ENCODE results near the gene VPREB1.

GRCh38 chr22:22213231-22213630 is 31.4 kb upstream of the VPREB1 start:
- TF ChIP-seq YY1 (IDR thresholded peaks at IDR 0.05; ENCODE audit: extremely low read depth, insufficient replicate concordance, low read depth, low read length) (no peak), MAX (IDR thresholded peaks at IDR 0.05) (no peak)
